ENCODE results near the gene SPAG17.

DNA sequence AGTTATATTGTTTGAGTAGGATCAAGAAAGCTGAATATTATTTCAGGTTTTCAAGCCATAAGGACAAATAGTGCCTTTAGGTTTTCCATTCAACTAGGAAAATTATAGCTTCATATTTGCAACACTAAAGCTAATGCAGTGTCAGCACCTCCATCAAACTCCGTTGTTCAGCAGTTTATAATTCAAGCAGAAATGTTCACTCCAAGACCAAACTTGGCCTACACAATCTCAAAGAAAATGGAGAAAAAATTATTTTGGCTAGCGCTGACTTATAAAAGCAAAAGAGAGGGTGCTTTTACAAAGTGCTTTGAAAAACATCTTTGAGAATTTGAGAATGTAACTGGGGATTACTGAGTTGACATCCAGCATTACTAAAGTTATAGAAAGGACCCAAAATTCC is 1.4 kb downstream of the SPAG17 start:
- TF ChIP-seq, protein P1, sequence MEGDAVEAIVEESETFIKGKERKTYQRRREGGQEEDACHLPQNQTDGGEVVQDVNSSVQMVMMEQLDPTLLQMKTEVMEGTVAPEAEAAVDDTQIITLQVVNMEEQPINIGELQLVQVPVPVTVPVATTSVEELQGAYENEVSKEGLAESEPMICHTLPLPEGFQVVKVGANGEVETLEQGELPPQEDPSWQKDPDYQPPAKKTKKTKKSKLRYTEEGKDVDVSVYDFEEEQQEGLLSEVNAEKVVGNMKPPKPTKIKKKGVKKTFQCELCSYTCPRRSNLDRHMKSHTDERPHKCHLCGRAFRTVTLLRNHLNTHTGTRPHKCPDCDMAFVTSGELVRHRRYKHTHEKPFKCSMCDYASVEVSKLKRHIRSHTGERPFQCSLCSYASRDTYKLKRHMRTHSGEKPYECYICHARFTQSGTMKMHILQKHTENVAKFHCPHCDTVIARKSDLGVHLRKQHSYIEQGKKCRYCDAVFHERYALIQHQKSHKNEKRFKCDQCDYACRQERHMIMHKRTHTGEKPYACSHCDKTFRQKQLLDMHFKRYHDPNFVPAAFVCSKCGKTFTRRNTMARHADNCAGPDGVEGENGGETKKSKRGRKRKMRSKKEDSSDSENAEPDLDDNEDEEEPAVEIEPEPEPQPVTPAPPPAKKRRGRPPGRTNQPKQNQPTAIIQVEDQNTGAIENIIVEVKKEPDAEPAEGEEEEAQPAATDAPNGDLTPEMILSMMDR (IDR thresholded peaks at IDR 0.05; ENCODE audit: poor library complexity): no peak
- no peak for TF ChIP-seq EZH2phosphoT487 (IDR thresholded peaks at IDR 0.05; ENCODE audit: low read depth, severe bottlenecking, unreplicated experiment)

Data from hepatocyte (in vitro differentiated cells).